Daoy (cell line): Measurements from ENCODE around the gene CCND3. TPM values are rescaled to one million over a fixed set of nuclear protein-coding genes. Genes with fewer than 3 reads are reported as not detected.

Experiments used
- DNase-seq: peaks from one replicate; pipeline ENCODE4 v3.0.0-alpha.2; 2015; ENCODE audit warnings: low read depth
- total RNA-seq: library from RNA; depleted of rRNA; stranded (reverse); fragments of >200 nt; shearing (Covaris generic); gene quantifications from 2 replicates; pipeline ENCODE4 v1.2.3, GENCODE V29; 2014; rRNA removed

CCND3 gene
- total RNA-seq, 1 experiment from 2014 or later, result 43.3 TPM

GRCh38 chr6:41921712-41921998 lies 20.0 kb downstream of the CCND3 start:
- DNase-seq, result no peak

GRCh38 chr6:41920921-41921711 lies 20.5 kb downstream of the CCND3 start, which contains the start of the genes BYSL and MED20:
Gene BYSL, plus strand, starts transcription at chr6:41921499. Its CDS starts 64 bp downstream, at chr6:41921563.
Gene MED20, minus strand, starts transcription at chr6:41921139. Its CDS starts 121 bp downstream, at chr6:41921018.
- peak; percentile 98 for DNase-seq

GRCh38 chr6:41917528-41917927 lies 24.1 kb downstream of the CCND3 start:
- peak; percentile 90 for DNase-seq

- DNase-seq, result no peak
Measured at GRCh38 chr6:41914869-41915530, 26.6 kb downstream of the CCND3 start.

- DNase-seq, result no peak
Measured at GRCh38 chr6:41914343-41914742, 27.3 kb downstream of the CCND3 start.

GRCh38 chr6:41909727-41910126 lies 31.9 kb downstream of the CCND3 start:
- no peak for DNase-seq

GRCh38 chr6:41901882-41902519 lies 39.6 kb downstream of the CCND3 start:
- peak; percentile 62 for DNase-seq

GRCh38 chr6:41900861-41901260 lies 40.7 kb downstream of the CCND3 start:
- DNase-seq, result no peak

- DNase-seq, result no peak
Measured at GRCh38 chr6:41896281-41896680, 45.3 kb downstream of the CCND3 start.

- DNase-seq, result peak; percentile 94
Measured at GRCh38 chr6:41895300-41896233, 46.0 kb downstream of the CCND3 start, which contains the start of gene USP49. Gene USP49, minus strand, starts transcription at chr6:41895375. Its CDS starts 88,392 bp downstream, at chr6:41806983.

- peak; percentile 34 for DNase-seq
Measured at GRCh38 chr6:41894366-41895299, 47.0 kb downstream of the CCND3 start.

GRCh38 chr6:41892921-41893564 lies 48.6 kb downstream of the CCND3 start:
- DNase-seq, result no peak

- DNase-seq, result no peak
Measured at GRCh38 chr6:41887331-41887751, 54.3 kb downstream of the CCND3 start.

GRCh38 chr6:41885930-41886329 lies 55.7 kb downstream of the CCND3 start:
- DNase-seq, result no peak

- no peak for DNase-seq
Measured at GRCh38 chr6:41884957-41885356, 56.7 kb downstream of the CCND3 start.

Other genes with a start within 250 kb of the CCND3 start
- 4.0 and 8.1 TPM in 2 replicates for gene TFEB, start 206.2 kb downstream of the CCND3 start, total RNA-seq
- not detected in 2 replicates for gene PGC, start 194.4 kb downstream of the CCND3 start, total RNA-seq
- 0.74 and 2.3 TPM in 2 replicates for gene FRS3, start 161.9 kb downstream of the CCND3 start, total RNA-seq
- not detected in 2 replicates for gene PRICKLE4, start 161.0 kb downstream of the CCND3 start, total RNA-seq
- gene TOMM6, start 154.1 kb downstream of the CCND3 start, total RNA-seq, result 229 and 285 TPM in 2 replicates
- 0.83 and 3.9 TPM in 2 replicates for gene USP49, start 46.4 kb downstream of the CCND3 start, total RNA-seq
- 32.1 and 45.1 TPM in 2 replicates for gene MED20, start 20.7 kb downstream of the CCND3 start, total RNA-seq
- 35.4 and 42.4 TPM in 2 replicates for gene BYSL, start 20.3 kb downstream of the CCND3 start, total RNA-seq
- gene TAF8, start 108.7 kb upstream of the CCND3 start, total RNA-seq, result 20.6 and 34.1 TPM in 2 replicates
- gene C6orf132, start 200.8 kb upstream of the CCND3 start, total RNA-seq, result not detected in 2 replicates
- gene GUCA1A, start 231.6 kb upstream of the CCND3 start, total RNA-seq, result not detected in 2 replicates